Endometrial microvascular endothelial cells (primary cell): ENCODE results near the gene NFIB. TPM values are rescaled to one million over a fixed set of nuclear protein-coding genes. Genes with fewer than 3 reads are reported as not detected.

Experiments
- in situ Hi-C: cut with HindIII; loops from 2 replicates; pipeline ENCODE4 v1.10.0; 2017; ENCODE audit warnings: low sequenced_read_pairs, low pct_unique_long_range_greater_than_20kb; ENCODE audit errors: inconsistent ontology term
- total RNA-seq: library from RNA; depleted of rRNA; stranded (reverse); fragments of >200 nt; gene quantifications from one replicate; pipeline ENCODE4 v1.2.3, GENCODE V29; 2015; ENCODE audit errors: inconsistent ontology term

NFIB gene
- 80.0 TPM for total RNA-seq

- in situ Hi-C loops: no loop called here
Measured at GRCh38 chr9:14313951-14314423, at the start of gene NFIB. TSS of gene NFIB (minus strand) at chr9:14314141. CDS start at chr9:14313511, 630 bp downstream.

- in situ Hi-C loops: loop anchor here (25.0 kb wide), 1 partner anchor 925 kb away; no protein-coding TSS in a partner anchor
Measured at GRCh38 chr9:14362175-14362574, 48.2 kb upstream of the NFIB start.

- in situ Hi-C loops: loop anchor here (25.0 kb wide), 1 partner anchor 924 kb away; no protein-coding TSS in a partner anchor
Measured at GRCh38 chr9:14361074-14361473, 47.1 kb upstream of the NFIB start.

DNA sequence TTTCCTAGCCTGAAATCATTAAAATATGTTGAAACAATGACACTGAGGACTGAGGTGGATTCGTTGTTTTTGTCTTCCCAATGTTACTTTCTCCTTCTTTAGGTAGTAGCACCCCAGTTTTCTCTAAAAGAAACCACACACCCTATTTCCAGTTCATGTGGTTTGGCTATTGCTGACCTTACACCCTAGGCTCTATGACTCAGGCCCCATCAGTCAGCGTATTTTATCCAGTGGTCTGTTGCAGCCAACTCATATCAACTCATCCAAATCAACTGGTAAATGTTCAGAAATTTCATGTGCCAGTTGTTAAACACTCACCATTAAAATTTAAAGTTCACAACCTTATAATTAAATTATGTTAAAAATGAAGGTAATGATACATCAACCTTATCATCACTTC, 44.6 kb upstream of the NFIB start:
- in situ Hi-C loops: loop anchor here (25.0 kb wide), 1 partner anchor 921 kb away; no protein-coding TSS in a partner anchor

GRCh38 chr9:14356351-14357265, 42.7 kb upstream of the NFIB start:
- in situ Hi-C loops: loop anchor here (25.0 kb wide), 1 partner anchor 919 kb away; no protein-coding TSS in a partner anchor

DNA sequence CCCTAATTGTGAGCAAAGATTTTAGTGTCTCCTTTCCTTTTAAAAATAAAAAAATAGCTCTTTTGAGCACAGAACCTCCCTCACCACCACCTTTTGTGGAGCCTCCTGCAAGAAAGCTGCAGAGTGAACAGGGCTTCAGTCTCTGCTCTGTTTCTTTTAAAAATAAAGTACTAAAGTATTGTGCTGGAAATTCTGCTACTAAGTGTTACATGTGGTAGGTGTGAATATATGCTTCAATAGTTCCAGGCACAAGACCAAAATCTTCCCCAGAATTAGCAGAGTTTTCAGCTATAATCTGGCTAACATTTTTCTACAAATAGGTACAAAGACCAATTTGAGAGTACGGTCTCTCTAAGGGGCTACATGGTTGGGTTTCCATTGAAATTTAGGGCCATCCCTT, 40.3 kb upstream of the NFIB start:
- in situ Hi-C loops: loop anchor here (5.0 to 25.0 kb wide), 2 partner anchors 37 to 917 kb away; no protein-coding TSS in a partner anchor

- in situ Hi-C loops: loop anchor here (5.0 to 25.0 kb wide), 2 partner anchors 36 to 916 kb away; no protein-coding TSS in a partner anchor
Measured at GRCh38 chr9:14353222-14354056, 39.5 kb upstream of the NFIB start.

DNA sequence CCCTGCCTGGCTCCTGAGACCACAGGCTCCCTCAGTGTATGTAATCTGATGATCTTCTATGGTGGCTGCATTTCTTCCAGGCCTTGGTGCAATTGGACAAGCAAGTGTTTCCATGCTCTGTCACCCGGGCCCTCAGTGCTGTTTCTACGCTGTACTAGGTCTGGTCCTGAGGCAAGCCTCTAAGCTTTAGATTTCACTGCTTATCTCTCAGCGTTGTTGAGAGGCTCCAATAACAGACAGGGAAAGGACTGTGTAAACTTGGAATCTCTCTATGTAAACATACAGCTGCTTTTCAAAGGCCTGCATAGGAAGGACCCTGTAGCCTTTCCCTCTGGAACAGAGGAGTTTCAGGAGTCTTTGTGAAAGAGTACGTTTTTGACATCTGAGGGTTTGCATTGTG, 38.6 kb upstream of the NFIB start:
- in situ Hi-C loops: loop anchor here (5.0 to 25.0 kb wide), 2 partner anchors 35 to 915 kb away; no protein-coding TSS in a partner anchor

- in situ Hi-C loops: loop anchor here (5.0 to 25.0 kb wide), 2 partner anchors 34 to 914 kb away; no protein-coding TSS in a partner anchor
Measured at GRCh38 chr9:14351221-14351836, 37.4 kb upstream of the NFIB start.

GRCh38 chr9:14350754-14351153, 36.8 kb upstream of the NFIB start:
- in situ Hi-C loops: loop anchor here (5.0 to 25.0 kb wide), 2 partner anchors 33 to 913 kb away; no protein-coding TSS in a partner anchor

GRCh38 chr9:14350349-14350728, 36.4 kb upstream of the NFIB start:
- in situ Hi-C loops: loop anchor here (5.0 to 25.0 kb wide), 2 partner anchors 33 to 913 kb away; no protein-coding TSS in a partner anchor

DNA sequence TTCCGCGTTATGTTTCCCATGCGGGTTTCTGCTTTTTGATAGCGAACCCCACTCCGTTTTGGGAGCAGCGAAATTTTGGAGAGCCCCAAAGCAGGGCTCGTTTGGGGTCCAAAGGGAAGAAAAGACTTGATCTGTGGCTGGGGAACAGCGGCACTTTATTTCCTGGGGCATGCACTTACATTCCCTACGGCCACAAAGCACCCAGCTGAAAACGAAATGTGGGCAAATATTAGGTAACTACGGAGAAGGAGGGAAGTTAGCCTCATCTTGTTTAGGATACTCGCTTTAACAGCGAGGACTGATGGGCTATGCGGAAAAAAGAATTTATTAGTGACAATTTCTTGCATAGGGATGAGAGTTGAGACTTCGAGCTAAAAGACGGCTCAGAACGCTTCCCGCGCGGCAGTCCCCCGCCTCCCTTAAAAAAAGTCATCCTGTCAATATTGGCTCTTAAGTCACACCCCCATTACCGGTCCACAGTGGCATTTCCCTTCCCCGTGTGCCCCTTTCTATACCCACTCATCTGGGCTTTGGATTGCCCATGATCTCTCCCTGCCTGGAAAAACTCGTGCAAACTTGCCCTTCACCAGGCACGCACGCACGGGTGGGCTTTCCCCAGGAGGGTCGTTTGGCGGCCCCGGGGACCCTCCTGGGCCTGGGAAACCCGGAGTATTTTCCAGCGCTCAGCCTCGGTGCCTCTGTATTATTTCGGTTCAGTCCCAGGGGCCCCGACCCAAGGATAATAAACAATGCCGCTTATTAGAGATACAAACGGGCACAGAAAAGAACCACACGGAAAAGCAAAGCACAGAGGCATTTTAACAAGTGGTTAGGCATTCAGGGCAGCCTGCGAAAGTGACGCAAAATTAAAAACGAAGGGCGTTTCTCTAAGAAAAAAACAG, 35.8 kb upstream of the NFIB start:
- in situ Hi-C loops: loop anchor here (5.0 to 25.0 kb wide), 2 partner anchors 32 to 912 kb away; no protein-coding TSS in a partner anchor

DNA sequence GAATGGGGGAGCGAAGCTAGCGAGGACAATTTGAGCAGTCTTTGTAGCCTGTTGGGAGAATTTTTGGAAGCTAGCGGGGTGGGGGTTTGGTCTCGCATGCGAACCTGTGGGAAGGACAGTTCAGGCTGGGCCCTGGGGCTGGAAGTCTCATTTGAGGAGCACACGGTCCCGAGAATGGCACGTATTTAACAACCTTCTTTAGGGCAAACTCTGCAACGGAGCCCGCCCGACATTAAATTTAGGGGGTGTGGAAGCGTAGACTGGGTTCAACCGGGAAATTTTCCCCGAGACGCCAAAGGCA, 35.2 kb upstream of the NFIB start:
- in situ Hi-C loops: no loop called here

- in situ Hi-C loops: no loop called here
Measured at GRCh38 chr9:14348373-14349145, 34.6 kb upstream of the NFIB start.

DNA sequence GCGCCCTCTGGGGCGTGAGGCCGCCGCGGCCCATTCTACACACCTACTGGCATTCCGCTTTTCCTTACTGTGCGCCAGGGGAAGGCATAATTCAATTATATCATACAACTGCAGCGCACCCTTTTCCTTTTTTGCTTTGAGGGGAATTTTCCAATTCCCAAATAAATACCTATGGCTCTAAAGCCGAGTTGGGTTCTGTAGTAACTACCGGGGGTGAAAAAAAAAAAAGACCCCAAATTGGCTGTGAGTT, 34.1 kb upstream of the NFIB start:
- in situ Hi-C loops: no loop called here

- in situ Hi-C loops: no loop called here
Measured at GRCh38 chr9:14347406-14348122, 33.6 kb upstream of the NFIB start.
